Caco-2 (cell line): ENCODE data around the gene MOV10L1. TPM values are rescaled to one million over a fixed set of nuclear protein-coding genes. Genes with fewer than 3 reads are reported as not detected.

Source experiments
- BruUV-seq: library from RNA; stranded (reverse); fragments of 400-500 nt; replicated peaks from 2 replicates; lab custom pipeline; 2021; lab: Mats Ljungman, UMichigan
- CTCF ChIA-PET: fragments of 300-600 bp; sonication (Branson Sonifier 250); formaldehyde crosslinking; loops from one replicate; lab custom pipeline; 2022; ENCODE audit warnings: antibody characterized with exemption; lab: Charles Lee
- POLR2A ChIA-PET: fragments of 300-600 bp; sonication (Branson Sonifier 250); formaldehyde crosslinking; loops from one replicate; lab custom pipeline; 2022; ENCODE audit warnings: antibody characterized with exemption; lab: Charles Lee
- DNase-seq, 2 experiments: peaks; one replicate each; pipeline versions ENCODE4 v3.0.0 to v3.0.0-alpha.2; 2020 to 2022
- H3K27me3 ChIP-seq: replicated peaks from 2 replicates; pipeline ENCODE4 v1.6.0; 2011; ENCODE audit warnings: low read length; ENCODE audit not compliant: control insufficient read depth, insufficient read depth
- H3K36me3 ChIP-seq: 2 replicates; pipeline ENCODE4 v1.5.1; 2011; ENCODE audit warnings: low read length; ENCODE audit not compliant: control insufficient read depth, insufficient read depth
- H3K4me1 ChIP-seq: fragments of 250-450 bp; sonication (Bioruptor Pico); 2 replicates; pipeline ENCODE4 v1.5.1; 2020; ENCODE audit warnings: mild to moderate bottlenecking
- H3K4me3 ChIP-seq: 2 replicates; pipeline ENCODE4 v1.5.1; 2011; ENCODE audit warnings: low read depth, mild to moderate bottlenecking, control low read depth, low read length
- H3K9me3 ChIP-seq: fragments of 250-450 bp; sonication (Bioruptor Pico); 2 replicates; pipeline ENCODE4 v1.5.1; 2020; ENCODE audit warnings: mild to moderate bottlenecking, moderate library complexity
- H3K27ac Mint-ChIP-seq: one replicate; pipeline ENCODE4 v1.8.0; 2022; ENCODE audit warnings: mixed read lengths; ENCODE audit not compliant: unreplicated experiment
- H3K27me3 Mint-ChIP-seq: one replicate; pipeline ENCODE4 v1.8.0; 2022; ENCODE audit warnings: mixed read lengths; ENCODE audit not compliant: insufficient read depth, unreplicated experiment
- H3K36me3 Mint-ChIP-seq: one replicate; pipeline ENCODE4 v1.8.0; 2022; ENCODE audit warnings: mild to moderate bottlenecking, mixed read lengths; ENCODE audit not compliant: insufficient read depth, unreplicated experiment
- H3K4me1 Mint-ChIP-seq: one replicate; pipeline ENCODE4 v1.8.0; 2022; ENCODE audit warnings: low read depth, mixed read lengths; ENCODE audit not compliant: unreplicated experiment
- H3K4me3 Mint-ChIP-seq: one replicate; pipeline ENCODE4 v1.8.0; 2022; ENCODE audit warnings: mild to moderate bottlenecking, moderate library complexity, mixed read lengths; ENCODE audit not compliant: unreplicated experiment
- H3K9me3 Mint-ChIP-seq: one replicate; pipeline ENCODE4 v1.8.0; 2022; ENCODE audit warnings: mixed read lengths; ENCODE audit not compliant: unreplicated experiment
- intact Hi-C: fragments of 100-400 bp; cut with micrococcal nuclease; formaldehyde crosslinking; loops from one replicate; pipeline ENCODE4 v1.10.0; 2022; ENCODE audit not compliant: unreplicated experiment
- total RNA-seq: library from RNA; stranded (reverse); gene quantifications from 2 replicates; pipeline ENCODE4 v1.2.3, GENCODE V29; 2022
- TF ChIP-seq, protein P1 (sequence below), 2 experiments: fragments of 200-600 bp in 1 of 2; IDR thresholded peaks; 1 replicate in 1 of 2; 2 replicates in 1 of 2; pipeline versions ENCODE4 v1.5.1 to v1.8.0; 2011 to 2022; ENCODE audit warnings: antibody characterized with exemption in 1 of 2, control low read depth in 1 of 2, inconsistent platforms in 1 of 2, low read depth in 1 of 2, low read length in 1 of 2, mild to moderate bottlenecking in 1 of 2, moderate library complexity in 1 of 2; ENCODE audit not compliant: insufficient read depth in 1 of 2, severe bottlenecking in 1 of 2, unreplicated experiment in 1 of 2

Gene MOV10L1
- total RNA-seq, 1 experiment from 2014 or later = not detected

DNA sequence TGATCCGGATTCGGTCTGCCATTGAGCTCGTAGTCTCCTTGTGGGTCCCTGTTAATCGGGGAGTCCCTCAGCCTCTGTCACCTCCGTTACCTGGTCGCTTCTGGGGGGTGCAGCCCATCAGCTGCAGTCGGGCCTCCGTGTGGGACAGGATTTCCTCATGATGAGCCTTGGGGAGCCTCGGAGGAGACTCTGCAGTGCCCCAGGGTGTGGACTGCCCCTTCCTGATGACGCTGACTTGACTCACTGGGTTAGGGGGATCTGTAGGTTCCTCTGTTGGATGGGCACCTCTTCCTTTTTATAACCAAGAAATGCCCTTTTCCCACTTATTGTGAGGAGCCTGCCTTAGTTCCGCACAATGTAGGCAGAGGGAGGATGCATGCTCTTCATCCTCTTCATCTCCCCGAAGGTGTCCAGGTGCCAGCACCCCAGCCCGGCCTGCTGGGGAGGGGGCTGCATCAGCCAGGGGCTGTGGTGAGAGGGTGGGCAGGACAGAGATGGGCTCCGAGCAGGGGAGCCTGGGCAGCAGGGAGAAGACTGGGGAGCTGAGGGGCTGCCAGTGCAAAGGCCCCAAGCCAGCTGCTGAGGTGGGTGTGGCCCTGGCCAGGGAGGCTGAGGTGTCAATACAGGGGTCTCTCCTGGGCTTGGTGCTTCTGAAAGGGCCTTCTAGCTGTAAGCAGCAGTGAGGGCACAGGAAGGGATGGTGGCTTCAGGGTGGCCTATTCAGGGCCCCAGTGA is 18.2 kb upstream of the MOV10L1 start:
- Histone ChIP-seq H3K4me1 (no peaks in the 10 kb centered on the region), H3K4me3 (no peak overlapping the region), H3K9me3 (no peaks in the 10 kb centered on the region), H3K27me3 (no peaks in the 10 kb centered on the region), H3K36me3 (no peaks in the 10 kb centered on the region)
- H3K36me3 Mint-ChIP-seq = no peaks in the 10 kb centered on the region
- no peaks in the 10 kb centered on the region for H3K4me1 Mint-ChIP-seq
- POLR2A ChIA-PET = no interaction called here
- H3K4me3 Mint-ChIP-seq = no peak overlapping the region
- no peak overlapping the region for H3K27ac Mint-ChIP-seq
- intact Hi-C loops = no loop called here
- H3K27me3 Mint-ChIP-seq = no peaks in the 10 kb centered on the region
- TF ChIP-seq, protein P1, sequence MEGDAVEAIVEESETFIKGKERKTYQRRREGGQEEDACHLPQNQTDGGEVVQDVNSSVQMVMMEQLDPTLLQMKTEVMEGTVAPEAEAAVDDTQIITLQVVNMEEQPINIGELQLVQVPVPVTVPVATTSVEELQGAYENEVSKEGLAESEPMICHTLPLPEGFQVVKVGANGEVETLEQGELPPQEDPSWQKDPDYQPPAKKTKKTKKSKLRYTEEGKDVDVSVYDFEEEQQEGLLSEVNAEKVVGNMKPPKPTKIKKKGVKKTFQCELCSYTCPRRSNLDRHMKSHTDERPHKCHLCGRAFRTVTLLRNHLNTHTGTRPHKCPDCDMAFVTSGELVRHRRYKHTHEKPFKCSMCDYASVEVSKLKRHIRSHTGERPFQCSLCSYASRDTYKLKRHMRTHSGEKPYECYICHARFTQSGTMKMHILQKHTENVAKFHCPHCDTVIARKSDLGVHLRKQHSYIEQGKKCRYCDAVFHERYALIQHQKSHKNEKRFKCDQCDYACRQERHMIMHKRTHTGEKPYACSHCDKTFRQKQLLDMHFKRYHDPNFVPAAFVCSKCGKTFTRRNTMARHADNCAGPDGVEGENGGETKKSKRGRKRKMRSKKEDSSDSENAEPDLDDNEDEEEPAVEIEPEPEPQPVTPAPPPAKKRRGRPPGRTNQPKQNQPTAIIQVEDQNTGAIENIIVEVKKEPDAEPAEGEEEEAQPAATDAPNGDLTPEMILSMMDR (IDR thresholded peaks at IDR 0.05; ENCODE audit: insufficient read depth in 1 of 2, low read depth in 1 of 2, low read length in 1 of 2, severe bottlenecking in 1 of 2, unreplicated experiment in 1 of 2) = no peak
- BruUV-seq = no TSS peak
- CTCF ChIA-PET = no interaction called here
- H3K9me3 Mint-ChIP-seq = no peaks in the 10 kb centered on the region
- DNase-seq = no peak

DNA sequence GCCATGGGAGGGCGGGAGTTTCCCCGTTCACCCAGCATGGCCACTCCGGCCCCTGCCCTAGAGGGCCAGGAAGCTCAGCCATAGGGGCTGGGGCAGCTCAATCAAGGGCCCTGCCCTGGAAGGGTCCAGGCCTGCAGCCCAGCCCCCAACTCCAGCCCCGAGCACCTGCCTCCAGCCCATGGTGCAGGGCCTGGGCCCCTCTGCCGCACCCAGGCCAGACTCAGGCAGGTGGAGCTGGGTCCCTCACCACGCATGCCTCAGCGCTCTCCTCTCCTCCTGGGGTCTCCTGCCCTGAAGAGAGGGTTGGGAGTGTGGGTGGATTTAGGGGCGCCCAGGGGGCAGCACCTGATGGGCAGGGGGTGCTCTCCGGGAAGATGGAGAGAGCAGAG is 17.6 kb upstream of the MOV10L1 start:
- DNase-seq = no peak
- H3K9me3 Mint-ChIP-seq = no peaks in the 10 kb centered on the region
- ChIA-PET CTCF (no interaction called here), POLR2A (no interaction called here)
- Histone ChIP-seq H3K27me3 (no peaks in the 10 kb centered on the region), H3K9me3 (no peaks in the 10 kb centered on the region), H3K36me3 (no peaks in the 10 kb centered on the region), H3K4me3 (no peak overlapping the region), H3K4me1 (no peaks in the 10 kb centered on the region)
- no TSS peak for BruUV-seq
- H3K4me1 Mint-ChIP-seq = no peaks in the 10 kb centered on the region
- H3K36me3 Mint-ChIP-seq = no peaks in the 10 kb centered on the region
- no peak overlapping the region for H3K4me3 Mint-ChIP-seq
- H3K27me3 Mint-ChIP-seq = no peaks in the 10 kb centered on the region
- intact Hi-C loops = no loop called here
- TF ChIP-seq, protein P1 (IDR thresholded peaks at IDR 0.05; ENCODE audit: insufficient read depth in 1 of 2, low read depth in 1 of 2, low read length in 1 of 2, severe bottlenecking in 1 of 2, unreplicated experiment in 1 of 2) = no peak
- no peak overlapping the region for H3K27ac Mint-ChIP-seq

DNA sequence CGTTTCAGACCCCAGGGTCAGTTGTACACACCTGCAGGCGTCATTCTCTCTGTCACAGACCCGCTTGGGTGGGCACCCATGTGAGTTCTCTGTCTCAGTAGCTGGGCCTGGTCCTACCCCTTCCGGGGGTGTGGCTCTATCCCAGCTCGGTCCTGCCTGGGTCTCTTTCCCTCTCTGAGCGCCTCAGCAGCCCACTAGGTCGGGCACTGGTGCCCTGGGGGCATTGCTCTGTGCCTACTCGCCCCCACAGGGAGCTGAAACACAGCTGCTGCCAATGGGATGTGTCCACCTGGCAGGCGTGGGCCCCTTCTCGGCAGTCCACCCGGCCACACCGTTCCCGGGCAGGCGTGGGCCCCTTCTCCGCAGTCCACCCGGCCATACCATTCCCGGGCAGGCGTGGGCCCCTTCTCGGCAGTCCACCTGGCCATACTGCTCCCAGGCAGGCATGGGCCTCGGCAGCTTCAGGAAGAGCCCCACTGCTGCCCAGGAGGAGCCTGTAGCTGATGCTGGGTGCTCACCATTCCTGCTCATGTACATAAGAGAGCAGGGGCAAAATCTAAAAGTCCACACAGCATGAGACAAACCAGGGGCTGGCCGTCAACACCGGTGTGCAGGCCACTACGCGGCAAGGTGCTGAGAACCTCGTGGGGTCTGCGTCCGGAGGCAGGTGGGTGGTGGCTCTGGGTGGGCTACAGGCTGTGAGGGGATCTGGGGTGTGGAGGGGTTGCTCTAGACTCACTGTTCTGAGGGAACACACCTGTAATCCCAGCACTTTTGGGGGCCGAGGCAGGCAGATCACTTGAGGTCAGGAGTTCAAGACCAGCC is 16.9 kb upstream of the MOV10L1 start:
- H3K9me3 Mint-ChIP-seq = no peaks in the 10 kb centered on the region
- no peaks in the 10 kb centered on the region for H3K4me1 Mint-ChIP-seq
- no peaks in the 10 kb centered on the region for H3K36me3 Mint-ChIP-seq
- no TSS peak for BruUV-seq
- intact Hi-C loops = no loop called here
- TF ChIP-seq, protein P1 (IDR thresholded peaks at IDR 0.05; ENCODE audit: insufficient read depth in 1 of 2, low read depth in 1 of 2, low read length in 1 of 2, severe bottlenecking in 1 of 2, unreplicated experiment in 1 of 2) = no peak
- H3K36me3 ChIP-seq = no peaks in the 10 kb centered on the region
- H3K27me3 Mint-ChIP-seq = no peaks in the 10 kb centered on the region
- ChIA-PET POLR2A (no interaction called here), CTCF (no interaction called here)
- no peaks in the 10 kb centered on the region for H3K4me1 ChIP-seq
- DNase-seq = no peak
- no peak overlapping the region for H3K4me3 ChIP-seq
- H3K9me3 ChIP-seq = no peaks in the 10 kb centered on the region
- H3K4me3 Mint-ChIP-seq = no peak overlapping the region
- H3K27ac Mint-ChIP-seq = no peak overlapping the region
- no peaks in the 10 kb centered on the region for H3K27me3 ChIP-seq
